ENCODE results near the gene LMX1B. TPM values are rescaled to one million over a fixed set of nuclear protein-coding genes. Genes with fewer than 3 reads are reported as not detected.

Gene LMX1B
- total and polyA plus RNA-seq, 2 donors (not counting 3 experiments of a cell fraction or from before 2014, with no cell fraction given) = not detected

- H3K9ac ChIP-seq (replicated peaks; ENCODE audit: extremely low read depth, insufficient read depth, low read length) = no peak overlapping the region
- ChIA-PET POLR2A (no interaction called here), CTCF (interaction anchor here (1.4 kb wide), 1 partner anchor 68 kb away, joined by 6 read pairs; no protein-coding TSS in a partner anchor)
- H3K27me3 ChIP-seq (ENCODE audit: control insufficient read depth in 2 of 2, insufficient read depth in 2 of 2, low read length in 2 of 2) = peaks cover 94 to 99% of the 10 kb centered on the region in 2 experiments
- H3K79me2 ChIP-seq (ENCODE audit: control insufficient read depth, insufficient read depth, low read length) = no peaks in the 10 kb centered on the region
- DNase-seq (ENCODE audit: low read depth, low spot score) (no peak), FAIRE-seq (no peak)
- H3K4me2 ChIP-seq (ENCODE audit: insufficient read depth, low read length) = no peak overlapping the region
- no peaks in the 10 kb centered on the region for H3K4me1 ChIP-seq (ENCODE audit: control insufficient read depth, extremely low read depth, insufficient read depth, low read length)
- no peak overlapping the region for H2AFZ ChIP-seq (ENCODE audit: low read depth, low read length)
- no peaks in the 10 kb centered on the region for H4K20me1 ChIP-seq (replicated peaks; ENCODE audit: control insufficient read depth, extremely low read depth, insufficient read depth, low read length)
- no TSS peak for BruUV-seq (replicated peaks)
- H3K36me3 ChIP-seq (ENCODE audit: control insufficient read depth in 2 of 2, extremely low read depth in 1 of 2, insufficient read depth in 2 of 2, low read length in 2 of 2) = no peaks in the 10 kb centered on the region
- H3K27ac ChIP-seq (ENCODE audit: insufficient read depth, low read depth, low read length) = no peak overlapping the region
- TF ChIP-seq EZH2 (IDR thresholded peaks at IDR 0.05; ENCODE audit: borderline replicate concordance, low read depth, low read length, severe bottlenecking) = no peak
- TF ChIP-seq, protein P1, sequence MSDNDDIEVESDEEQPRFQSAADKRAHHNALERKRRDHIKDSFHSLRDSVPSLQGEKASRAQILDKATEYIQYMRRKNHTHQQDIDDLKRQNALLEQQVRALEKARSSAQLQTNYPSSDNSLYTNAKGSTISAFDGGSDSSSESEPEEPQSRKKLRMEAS (IDR thresholded peaks at IDR 0.05; ENCODE audit: insufficient read depth, insufficient read length) = no peak
- no peak for TF ChIP-seq FOS (IDR thresholded peaks at IDR 0.05; ENCODE audit: borderline replicate concordance, insufficient read depth, low read length)
- no peak for TF ChIP-seq JUN (IDR thresholded peaks at IDR 0.05; ENCODE audit: borderline replicate concordance, insufficient read depth, insufficient read length, low read depth)
- no peak for TF ChIP-seq CTCF (IDR thresholded peaks at IDR 0.05; ENCODE audit: extremely low read depth in 1 of 2, insufficient read depth in 1 of 2, low read depth in 1 of 2, low read length in 2 of 2)
- no peak for TF ChIP-seq MYC (IDR thresholded peaks at IDR 0.05; ENCODE audit: low read depth, low read length)
- TF ChIP-seq POLR2AphosphoS5 (IDR thresholded peaks at IDR 0.05; ENCODE audit: insufficient read depth, low read depth, low read length) = no peak
- TF ChIP-seq GATA2 (IDR thresholded peaks at IDR 0.05; ENCODE audit: insufficient read depth, insufficient read length, low read depth, low read length) = no peak
- TF ChIP-seq POLR2A (IDR thresholded peaks at IDR 0.05; ENCODE audit: low read depth, low read length) = no peak
- dilution Hi-C loops (cut with MboI; ENCODE audit: extremely low pct_ligation_motif_present, low sequenced_read_pairs) = no loop called here
- no peaks in the 10 kb centered on the region for H3K9me3 ChIP-seq (replicated peaks; ENCODE audit: control insufficient read depth, insufficient read depth, low read length)
- intact Hi-C loops (cut with micrococcal nuclease) = no loop called here
- H3K9me1 ChIP-seq (replicated peaks; ENCODE audit: control insufficient read depth, extremely low read depth, insufficient read depth, low read length) = no peaks in the 10 kb centered on the region
- no peak overlapping the region for H3K4me3 ChIP-seq (replicated peaks in 1 of 3; ENCODE audit: insufficient read depth in 1 of 3, low read depth in 1 of 3, low read length in 3 of 3)
Observed at GRCh38 chr9:126621919-126622735, 8.4 kb downstream of the LMX1B start.

All from endothelial cell of umbilical vein (primary cell).